Skeletal muscle satellite cell (primary cell): ENCODE results near the gene WDR4.
"Not testable (repeated sequence)": the region's sequence is repeated elsewhere in the genome, so short reads cannot be mapped to it uniquely, and the experiment has no call there.

Experiments used
- H3K27me3 ChIP-seq: 2 replicates; pipeline ENCODE4 v1.7.0; 2013; ENCODE audit warnings: low read length; ENCODE audit not compliant: control insufficient read depth, insufficient read depth
- H3K36me3 ChIP-seq: 2 replicates; pipeline ENCODE4 v1.7.0; 2013; ENCODE audit warnings: mild to moderate bottlenecking, control low read depth, low read length; ENCODE audit not compliant: insufficient read depth
- H3K4me1 ChIP-seq: 2 replicates; pipeline ENCODE4 v1.7.0; 2013; ENCODE audit warnings: low read length; ENCODE audit not compliant: control insufficient read depth, insufficient read depth
- H3K4me2 ChIP-seq: 2 replicates; pipeline ENCODE4 v1.7.0; 2013; ENCODE audit warnings: mild to moderate bottlenecking, low read length
- H3K4me3 ChIP-seq: 2 replicates; pipeline ENCODE4 v1.7.0; 2013; ENCODE audit warnings: low read length
- H3K9ac ChIP-seq: 2 replicates; pipeline ENCODE4 v1.7.0; 2013; ENCODE audit warnings: mild to moderate bottlenecking, low read depth, low read length, moderate library complexity
- H3K9me3 ChIP-seq: replicated peaks from 2 replicates; pipeline ENCODE4 v1.7.0; 2013; ENCODE audit warnings: mild to moderate bottlenecking, control low read depth, low read length

The WDR4 gene

DNA sequence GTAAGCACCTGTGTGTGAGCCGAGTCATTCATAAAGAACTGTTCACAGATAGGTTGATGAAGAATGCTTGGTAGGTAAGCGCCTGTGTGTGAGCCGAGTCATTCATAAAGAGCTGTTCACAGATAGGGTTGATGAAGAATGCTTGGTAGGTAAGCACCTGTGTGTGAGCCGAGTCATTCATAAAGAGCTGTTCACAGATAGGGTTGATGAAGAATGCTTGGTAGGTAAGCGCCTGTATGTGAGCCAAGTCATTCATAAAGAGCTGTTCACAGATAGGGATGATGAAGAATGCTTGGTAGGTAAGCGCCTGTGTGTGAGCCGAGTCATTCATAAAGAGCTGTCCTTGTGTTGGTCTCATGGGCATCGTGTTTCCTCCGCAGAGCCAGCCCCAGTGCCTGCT is 29.1 kb upstream of the WDR4 start:
- H3K27me3 ChIP-seq, H3K4me1 ChIP-seq, H3K9ac ChIP-seq, H3K4me3 ChIP-seq, H3K4me2 ChIP-seq, H3K9me3 ChIP-seq: not testable (repeated sequence)
- peaks cover 66% of the 10 kb centered on the region for H3K36me3 ChIP-seq

DNA sequence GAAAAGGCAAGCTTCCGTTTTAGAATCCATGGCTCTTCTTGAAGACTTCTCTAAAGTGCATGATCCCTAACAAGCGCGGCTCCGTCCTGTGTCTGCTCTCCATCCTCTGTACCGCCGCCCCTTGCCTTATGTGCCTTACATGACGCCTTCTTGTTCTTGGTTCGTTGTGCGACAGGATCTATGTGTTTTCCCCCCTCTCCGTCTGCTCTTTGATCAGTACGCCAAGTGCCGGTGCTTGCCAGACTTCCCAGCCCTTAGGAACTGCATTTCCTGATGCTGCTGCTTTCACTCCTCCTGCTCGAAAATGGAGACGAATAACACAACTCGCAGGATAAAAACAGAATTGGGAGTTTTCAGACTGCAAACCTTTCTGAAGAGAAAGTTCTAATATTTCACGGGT is 26.9 kb upstream of the WDR4 start:
- H3K9ac ChIP-seq, result no peak overlapping the region
- peaks cover 63% of the 10 kb centered on the region for H3K36me3 ChIP-seq
- H3K4me2 ChIP-seq, result no peak overlapping the region
- no peaks in the 10 kb centered on the region for H3K27me3 ChIP-seq
- H3K4me3 ChIP-seq, result no peak overlapping the region
- H3K9me3 ChIP-seq, result no peaks in the 10 kb centered on the region
- H3K4me1 ChIP-seq, result no peaks in the 10 kb centered on the region

DNA sequence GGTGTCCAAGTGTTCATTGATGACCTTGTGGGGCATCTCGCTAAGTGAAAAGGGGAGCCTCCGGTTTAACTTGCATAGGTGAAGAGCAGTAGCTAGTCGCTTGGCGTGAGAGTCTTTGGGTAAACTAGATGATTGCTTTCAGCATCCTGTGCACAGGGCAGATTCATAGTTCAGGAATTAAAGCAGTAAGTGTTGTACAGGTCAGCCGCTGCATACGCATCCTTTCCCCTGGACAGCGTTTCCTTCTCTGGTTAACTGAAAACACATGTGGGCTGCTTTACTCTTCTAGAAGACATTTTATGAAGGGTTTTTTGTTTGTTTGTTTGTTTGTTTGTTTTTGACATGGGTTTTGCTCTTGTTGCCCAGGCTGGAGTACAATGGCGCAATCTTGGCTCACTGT is 25.9 kb upstream of the WDR4 start:
- no peaks in the 10 kb centered on the region for H3K4me1 ChIP-seq
- no peak overlapping the region for H3K4me2 ChIP-seq
- no peaks in the 10 kb centered on the region for H3K27me3 ChIP-seq
- no peaks in the 10 kb centered on the region for H3K9me3 ChIP-seq
- no peak overlapping the region for H3K4me3 ChIP-seq
- peaks cover 68% of the 10 kb centered on the region for H3K36me3 ChIP-seq
- H3K9ac ChIP-seq, result no peak overlapping the region

DNA sequence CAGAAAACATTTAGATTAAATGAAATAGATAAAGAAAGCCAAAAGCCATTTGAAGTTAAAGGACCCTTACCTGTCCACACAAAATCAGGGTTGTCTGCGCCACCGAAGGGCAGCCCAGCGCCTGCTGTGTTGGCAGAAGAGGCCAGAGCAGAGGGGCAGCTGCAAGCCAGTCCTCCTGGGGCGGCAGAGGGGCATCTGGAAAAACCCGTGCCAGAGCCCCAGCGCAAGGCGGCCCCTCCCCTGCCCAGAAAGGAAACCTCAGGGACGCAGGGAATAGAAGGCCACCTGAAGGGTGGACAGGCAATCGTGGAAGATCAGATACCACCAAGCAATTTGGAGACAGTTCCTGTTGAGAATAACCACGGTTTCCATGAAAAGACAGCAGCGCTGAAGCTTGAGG is 24.5 kb upstream of the WDR4 start:
- Histone ChIP-seq H3K9ac (no peak overlapping the region), H3K36me3 (peaks cover 64% of the 10 kb centered on the region)

DNA sequence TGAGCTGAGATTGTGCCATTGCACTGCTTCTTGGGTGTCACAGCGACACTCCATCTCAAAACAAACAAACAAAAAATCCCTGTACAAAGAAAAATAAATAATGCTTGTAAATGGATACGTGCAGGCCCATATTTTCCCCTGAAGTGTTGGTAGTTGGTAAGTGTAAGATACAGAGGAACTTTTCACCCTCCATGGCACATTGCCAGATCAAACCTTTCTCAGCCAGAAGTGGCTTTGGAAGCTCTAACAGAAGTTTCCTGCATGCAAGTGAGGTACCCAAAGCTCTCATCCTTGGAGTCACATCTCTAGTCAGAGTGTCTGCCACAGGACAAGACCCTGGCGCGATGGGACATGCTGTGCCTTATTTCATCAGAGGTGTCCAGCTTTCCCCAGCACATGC is 21.1 kb upstream of the WDR4 start:
- no peak overlapping the region for H3K4me3 ChIP-seq
- H3K4me2 ChIP-seq, result no peak overlapping the region
- no peaks in the 10 kb centered on the region for H3K9me3 ChIP-seq
- H3K4me1 ChIP-seq, result no peaks in the 10 kb centered on the region
- no peaks in the 10 kb centered on the region for H3K27me3 ChIP-seq
- H3K9ac ChIP-seq, result no peak overlapping the region
- peaks cover 53% of the 10 kb centered on the region for H3K36me3 ChIP-seq

More for the DNA sequence above, 24.5 kb upstream of the WDR4 start:
- Histone ChIP-seq H3K4me2 (no peak overlapping the region), H3K27me3 (no peaks in the 10 kb centered on the region), H3K4me1 (no peaks in the 10 kb centered on the region), H3K9me3 (no peaks in the 10 kb centered on the region), H3K4me3 (no peak overlapping the region)

DNA sequence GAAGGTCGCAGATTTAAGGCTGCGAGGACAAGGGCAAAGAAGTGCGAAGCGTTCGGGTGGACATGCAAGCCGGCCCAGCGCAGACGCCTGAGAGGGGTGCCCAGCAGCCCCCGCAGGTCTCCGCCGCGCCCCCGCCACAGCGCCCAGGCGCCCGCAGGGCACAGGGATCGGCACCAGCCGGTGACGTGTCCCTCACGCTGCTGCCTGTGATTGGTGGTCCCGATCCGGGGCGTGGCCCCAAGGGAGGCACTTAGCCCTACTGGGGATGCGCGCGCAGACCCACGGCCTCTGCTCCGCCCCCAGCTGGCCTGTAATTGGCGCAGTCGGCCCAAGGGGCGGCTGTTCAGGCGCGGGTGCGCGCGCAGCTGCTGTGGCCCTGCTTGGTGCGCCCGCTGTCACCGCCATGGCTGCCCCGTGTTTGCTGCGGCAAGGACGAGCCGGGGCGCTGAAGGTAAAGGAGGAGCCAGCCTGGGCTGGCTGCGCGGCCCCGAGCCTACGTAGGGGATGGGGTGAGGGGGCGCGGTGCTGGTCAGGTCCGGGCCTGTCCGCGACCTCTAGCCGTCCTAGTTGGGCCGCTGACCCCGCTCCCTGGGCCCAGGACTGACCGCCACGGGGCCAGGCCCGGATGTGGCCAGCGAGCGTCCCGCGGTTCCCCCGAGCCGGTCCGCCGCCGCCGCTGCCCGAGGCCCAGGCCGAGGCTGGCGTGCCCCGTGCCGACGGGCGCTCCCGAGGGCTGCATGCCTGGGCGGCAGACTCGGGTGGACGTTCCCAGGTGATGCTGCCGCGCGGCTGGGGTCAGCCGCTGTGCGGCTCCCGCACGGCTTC is 13.8 kb upstream of the WDR4 start, which contains the start of gene NDUFV3:
Gene NDUFV3, plus strand, starts transcription at position 379 of the 825 bp plus-strand sequence. Its CDS starts 25 bp downstream, at position 404.
- Histone ChIP-seq H3K36me3 (peaks cover 10% of the 10 kb centered on the region), H3K27me3 (no peaks in the 10 kb centered on the region), H3K4me3 (peak within 1 kb of the TSS; percentile 97), H3K4me2 (peak within 1 kb of the TSS; percentile 85), H3K9ac (peak within 1 kb of the TSS; percentile 92), H3K4me1 (peaks cover 7% of the 10 kb centered on the region), H3K9me3 (no peaks in the 10 kb centered on the region)

DNA sequence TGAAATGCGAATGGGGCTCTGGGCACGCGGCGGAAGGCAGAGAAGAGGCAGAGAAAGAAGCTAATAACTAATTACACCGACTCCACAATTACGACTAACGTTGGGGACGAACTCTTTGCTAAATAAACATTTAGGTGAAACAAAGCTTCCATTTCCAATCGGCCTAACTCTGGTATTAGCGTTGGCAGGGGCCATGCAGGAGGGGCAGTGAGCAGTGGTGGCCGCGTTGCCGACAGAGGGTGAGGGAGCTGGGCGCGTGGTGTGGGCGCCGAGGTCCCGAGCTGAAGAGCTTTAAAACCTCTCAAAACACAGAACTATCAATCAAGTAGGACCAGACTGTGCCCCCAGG is 13.2 kb upstream of the WDR4 start:
- Histone ChIP-seq H3K9ac (peak overlapping the region; percentile 82), H3K4me3 (peak overlapping the region; percentile 97), H3K27me3 (no peaks in the 10 kb centered on the region), H3K9me3 (no peaks in the 10 kb centered on the region), H3K4me2 (peak overlapping the region; percentile 85), H3K4me1 (peaks cover 7% of the 10 kb centered on the region), H3K36me3 (peaks cover 6% of the 10 kb centered on the region)

DNA sequence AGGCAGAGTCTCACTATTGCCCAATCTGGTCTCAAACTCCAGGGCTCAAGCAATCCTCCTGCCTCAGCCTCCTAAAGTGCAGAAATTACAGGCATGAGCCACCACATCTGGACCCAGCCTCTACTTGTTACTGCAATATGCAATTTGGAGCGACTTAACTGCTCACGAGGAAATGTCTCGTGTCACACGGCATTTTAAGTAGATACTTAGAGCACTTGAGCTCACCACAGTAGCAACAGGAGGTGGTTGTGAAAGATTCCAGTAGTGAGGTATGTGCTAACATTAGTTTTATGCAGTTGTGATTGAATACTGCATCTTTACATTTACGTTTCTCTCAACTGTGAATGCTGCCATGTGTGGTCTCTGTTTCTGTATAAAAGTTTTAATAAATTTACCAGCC is 8.0 kb upstream of the WDR4 start:
- H3K4me1 ChIP-seq, result peaks cover 2% of the 10 kb centered on the region
- no peaks in the 10 kb centered on the region for H3K36me3 ChIP-seq
- no peak overlapping the region for H3K4me2 ChIP-seq
- no peak overlapping the region for H3K9ac ChIP-seq
- no peaks in the 10 kb centered on the region for H3K27me3 ChIP-seq
- no peak overlapping the region for H3K4me3 ChIP-seq
- H3K9me3 ChIP-seq, result no peaks in the 10 kb centered on the region

DNA sequence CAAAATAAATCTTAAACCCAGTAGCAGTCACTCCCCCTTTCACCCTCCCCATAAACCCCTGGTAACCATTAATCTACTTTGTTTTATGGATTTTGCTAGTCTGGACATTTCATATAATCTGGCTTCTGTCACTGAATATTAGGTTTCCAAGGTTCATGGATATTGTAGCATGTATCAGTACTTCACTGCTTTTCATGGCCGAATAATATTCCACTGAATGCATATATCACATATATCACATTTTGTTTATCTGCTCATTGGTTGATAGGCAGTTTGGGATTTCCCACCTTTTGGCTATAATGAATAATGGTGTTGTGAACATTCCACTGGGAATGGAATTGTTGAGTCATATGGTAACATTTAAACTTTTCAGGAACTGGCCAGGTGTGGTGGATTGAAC is 4.6 kb upstream of the WDR4 start:
- H3K9ac ChIP-seq, result no peak overlapping the region
- H3K4me1 ChIP-seq, result peaks cover 4% of the 10 kb centered on the region
- no peaks in the 10 kb centered on the region for H3K9me3 ChIP-seq
- no peaks in the 10 kb centered on the region for H3K36me3 ChIP-seq
- no peak overlapping the region for H3K4me3 ChIP-seq
- H3K27me3 ChIP-seq, result no peaks in the 10 kb centered on the region
- no peak overlapping the region for H3K4me2 ChIP-seq

DNA sequence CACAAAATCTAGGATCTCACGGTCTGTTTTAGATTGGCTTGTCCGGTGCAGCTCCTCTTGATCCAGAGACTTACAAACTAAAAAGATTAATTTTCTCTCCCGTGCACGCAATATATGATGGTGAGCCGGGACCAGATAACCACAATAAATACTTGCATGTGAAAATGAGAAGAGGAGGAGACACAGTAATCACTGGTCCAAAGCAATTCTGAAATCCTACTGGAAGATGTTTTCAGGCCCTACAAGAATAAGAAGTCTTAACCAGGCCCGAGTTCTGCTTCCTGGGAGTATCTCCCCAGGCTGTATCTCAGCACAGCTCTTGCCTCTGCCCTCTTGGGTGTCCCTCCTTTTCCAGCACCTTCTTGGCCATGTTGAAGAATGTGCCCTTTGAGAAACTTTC is 1.0 kb upstream of the WDR4 start:
- H3K36me3 ChIP-seq, result peaks cover 12% of the 10 kb centered on the region
- H3K27me3 ChIP-seq, result no peaks in the 10 kb centered on the region
- peaks cover 8% of the 10 kb centered on the region for H3K4me1 ChIP-seq
- peak overlapping the region; percentile 85 for H3K4me2 ChIP-seq
- H3K4me3 ChIP-seq, result peak overlapping the region; percentile 91
- H3K9ac ChIP-seq, result peak overlapping the region; percentile 92
- no peaks in the 10 kb centered on the region for H3K9me3 ChIP-seq

DNA sequence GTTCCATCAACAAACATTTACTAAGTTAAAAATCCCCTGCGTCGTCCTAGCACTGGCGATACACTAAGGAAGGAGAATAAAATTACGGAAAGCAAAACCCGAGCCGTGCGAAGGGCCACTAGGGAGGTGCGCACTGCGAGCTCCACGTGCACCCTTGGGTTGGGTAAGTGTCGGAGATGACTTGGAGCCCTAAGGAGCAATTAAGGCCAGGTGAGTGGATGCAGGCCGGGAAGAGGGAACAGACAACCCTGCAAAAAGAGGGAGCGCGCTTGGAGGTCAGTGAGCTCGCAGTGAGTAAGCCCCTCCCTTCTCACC is 704 bp downstream of the WDR4 start:
- peaks cover 8% of the 10 kb centered on the region for H3K4me1 ChIP-seq
- H3K9me3 ChIP-seq, result no peaks in the 10 kb centered on the region
- H3K36me3 ChIP-seq, result peaks cover 15% of the 10 kb centered on the region
- H3K9ac ChIP-seq, result peak overlapping the region; percentile 92
- H3K27me3 ChIP-seq, result no peaks in the 10 kb centered on the region
- peak overlapping the region; percentile 85 for H3K4me2 ChIP-seq
- peak overlapping the region; percentile 91 for H3K4me3 ChIP-seq

DNA sequence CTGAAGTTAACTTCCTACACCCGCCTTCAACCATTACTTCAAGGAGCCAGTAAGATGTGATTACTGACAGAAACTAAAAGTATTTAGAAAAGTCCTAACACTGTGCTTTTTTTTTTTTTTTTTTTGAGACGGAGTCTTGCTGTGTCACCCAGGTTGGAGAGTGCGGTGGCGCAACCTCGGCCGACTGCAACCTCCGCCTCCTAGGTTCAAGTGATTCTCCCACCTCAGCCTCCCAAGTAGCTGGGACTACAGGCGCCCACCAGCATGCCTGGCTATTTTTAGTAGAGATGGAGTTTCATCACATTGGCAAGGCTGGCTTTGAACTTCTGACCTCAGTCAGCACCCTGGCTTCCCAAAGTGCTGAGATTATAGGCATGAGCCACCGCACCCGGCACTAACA is 3.5 kb downstream of the WDR4 start:
- H3K9ac ChIP-seq, H3K9me3 ChIP-seq, H3K4me1 ChIP-seq, H3K4me3 ChIP-seq, H3K4me2 ChIP-seq, H3K27me3 ChIP-seq: not testable (repeated sequence)
- H3K36me3 ChIP-seq, result peaks cover 34% of the 10 kb centered on the region
